HG02759 (cell line): ENCODE measurements around the gene DLG1.
"Not testable (repeated sequence)": the region's sequence is repeated elsewhere in the genome, so short reads cannot be mapped to it uniquely, and the experiment has no call there.

ENCODE experiments used
- ATAC-seq: cut with Tn5 transposase; IDR thresholded peaks from one replicate; pipeline ENCODE4 v1.9.1; 2021; ENCODE audit warnings: mild to moderate bottlenecking, moderate library complexity; ENCODE audit not compliant: unreplicated experiment

The DLG1 gene

DNA sequence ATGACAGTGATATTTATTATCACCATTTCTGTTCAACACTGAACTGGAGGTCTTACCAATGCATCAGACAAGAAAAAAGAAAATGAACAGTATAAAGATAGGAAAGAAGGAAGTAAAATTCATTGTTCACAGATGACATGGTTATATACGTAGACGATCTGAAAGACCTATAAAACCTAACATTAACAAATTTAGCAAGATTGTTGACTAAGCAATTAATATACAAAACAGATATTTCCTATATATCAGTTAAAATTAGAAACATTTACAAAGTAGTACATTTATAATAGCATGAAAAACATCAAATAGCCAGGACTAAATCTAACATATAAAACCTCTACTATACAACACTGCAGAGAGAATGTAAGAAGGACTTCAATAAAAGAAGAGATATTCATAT, 176.0 kb downstream of the DLG1 start:
- ATAC-seq: no peak

DNA sequence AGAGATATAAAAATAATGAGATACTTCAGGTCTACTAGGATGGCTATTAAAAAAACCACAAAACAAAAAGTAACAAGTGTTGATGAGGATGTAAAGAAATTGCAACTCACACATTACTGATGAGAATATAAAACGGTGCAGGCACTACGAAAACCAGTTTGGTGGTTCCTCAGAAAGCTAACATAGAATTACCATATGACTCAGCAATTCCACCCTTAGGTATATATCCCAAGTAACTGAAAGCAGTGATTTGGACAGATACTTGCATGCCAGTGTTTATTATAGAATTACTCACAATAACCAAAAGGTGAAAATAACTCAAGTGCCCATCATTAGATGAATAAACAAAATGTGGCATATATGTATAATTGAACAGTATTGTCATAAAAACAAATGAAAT, 181.3 kb downstream of the DLG1 start:
- no peak for ATAC-seq

GRCh38 chr3:197114007-197114406, 184.4 kb downstream of the DLG1 start:
- no peak for ATAC-seq

DNA sequence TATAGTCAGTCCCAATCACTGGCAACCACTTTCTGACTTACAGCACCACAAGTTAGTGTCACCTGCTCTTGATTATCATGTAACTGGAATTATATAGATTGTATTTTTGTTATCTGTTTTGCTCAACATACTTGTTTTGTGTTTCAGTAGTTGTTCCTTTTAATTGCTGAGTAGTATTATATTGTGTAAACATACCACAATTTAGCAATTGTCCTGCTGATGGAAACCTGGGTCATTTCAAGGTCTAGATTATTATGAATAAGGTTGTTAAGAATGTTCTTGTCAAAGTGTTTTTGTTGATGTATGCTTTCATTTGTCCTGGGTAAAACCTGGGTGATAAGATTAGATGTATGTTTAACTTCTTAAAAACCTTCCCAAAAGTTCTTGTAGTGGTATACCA, 186.7 kb downstream of the DLG1 start:
- no peak for ATAC-seq

- no peak for ATAC-seq
Measured at GRCh38 chr3:197105786-197106185, 192.6 kb downstream of the DLG1 start.

GRCh38 chr3:197104738-197105137, 193.7 kb downstream of the DLG1 start:
- no peak for ATAC-seq

DNA sequence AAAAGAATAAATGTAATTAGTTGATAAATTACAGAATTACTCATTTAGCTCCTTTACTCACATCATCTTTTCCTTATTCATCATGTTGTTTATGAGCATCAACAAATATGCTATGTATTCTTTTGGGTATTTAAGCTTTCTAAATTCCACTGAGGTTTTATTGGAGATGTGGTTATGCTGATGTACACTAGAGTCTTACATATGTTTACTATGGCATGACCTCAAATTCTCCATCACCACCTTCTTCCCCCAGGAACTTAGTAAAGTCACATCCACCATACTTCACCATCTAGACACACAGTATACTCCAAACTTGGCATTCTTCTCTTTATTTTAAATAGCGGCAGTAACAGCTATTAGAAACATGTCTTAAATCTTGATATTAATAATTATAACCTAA, 194.6 kb downstream of the DLG1 start:
- no peak for ATAC-seq

DNA sequence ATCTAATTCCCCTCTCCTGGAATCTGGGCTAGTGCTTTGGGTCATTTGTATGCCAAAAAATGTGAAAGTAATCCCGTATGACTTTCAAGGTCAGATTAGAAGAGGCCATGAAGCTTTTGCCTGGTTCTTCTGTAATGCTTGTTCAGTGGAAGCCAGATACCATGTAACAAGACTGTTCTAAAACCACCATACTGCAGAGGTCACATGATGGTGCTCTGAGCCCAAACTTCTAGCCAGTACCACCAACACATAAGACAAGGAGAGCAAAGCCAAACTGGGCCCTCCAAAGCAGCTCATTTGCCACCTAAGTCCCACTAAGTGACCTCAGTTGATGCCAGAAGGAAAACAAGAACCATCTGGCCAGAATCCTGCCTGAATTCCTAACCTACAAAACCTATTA, 204.5 kb downstream of the DLG1 start:
- no peak for ATAC-seq

GRCh38 chr3:197088370-197088769, 210.0 kb downstream of the DLG1 start:
- ATAC-seq: no peak

DNA sequence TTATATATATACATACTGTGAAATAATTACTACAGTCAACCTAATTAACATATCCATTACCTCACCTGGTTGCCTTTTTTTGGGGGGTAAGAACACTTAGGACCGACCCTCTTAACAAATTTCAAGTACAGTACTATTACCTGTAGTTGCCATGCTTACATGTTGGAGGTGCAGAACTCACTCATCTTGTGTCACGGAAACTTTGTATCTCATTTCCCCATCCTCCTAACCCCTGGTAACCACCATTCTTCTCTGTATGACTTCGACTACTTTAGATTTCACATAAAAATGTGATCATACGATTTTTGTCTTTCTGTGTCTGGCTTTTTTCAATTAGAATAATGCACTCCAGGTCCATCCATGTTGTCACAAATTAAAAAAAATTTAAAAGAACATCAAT, 213.3 kb downstream of the DLG1 start:
- ATAC-seq: no peak

DNA sequence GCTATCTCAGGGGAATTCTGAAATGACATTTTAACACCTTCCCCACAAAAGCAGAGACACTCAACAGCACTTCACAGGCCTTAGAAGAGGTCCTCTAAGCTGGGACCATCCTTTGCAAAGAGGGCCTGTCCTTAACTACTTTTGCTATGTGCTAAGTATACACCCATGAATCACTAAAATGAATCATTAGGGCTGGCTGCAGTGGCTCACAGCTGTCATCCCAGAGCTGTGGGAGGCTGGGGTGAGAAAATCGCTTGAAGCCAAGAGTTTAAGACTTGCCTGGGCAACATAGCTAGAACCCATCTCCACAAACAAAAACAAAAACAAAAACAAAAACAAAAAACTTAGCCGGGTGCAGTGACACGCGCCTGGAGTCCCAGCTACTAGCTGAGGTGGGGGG, 214.9 kb downstream of the DLG1 start:
- ATAC-seq: no peak

DNA sequence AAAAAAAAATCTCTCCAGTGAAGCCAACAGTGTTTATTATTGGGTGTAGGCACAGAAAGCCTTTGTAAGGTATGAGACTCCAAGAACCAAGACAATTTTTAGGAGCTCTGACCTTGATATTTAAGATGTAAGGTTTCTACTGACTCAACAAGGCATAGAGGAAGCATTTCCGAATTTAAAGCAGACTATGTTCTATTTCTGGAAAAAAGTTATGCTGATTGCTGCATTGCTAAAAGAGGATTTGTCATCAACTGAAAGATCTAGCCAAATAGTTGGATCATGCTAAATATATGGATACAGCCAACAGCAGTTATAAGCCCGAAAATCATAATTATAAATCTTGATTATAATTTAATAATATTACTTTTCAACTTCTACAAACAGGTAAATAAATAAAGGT, 215.5 kb downstream of the DLG1 start:
- ATAC-seq: no peak

DNA sequence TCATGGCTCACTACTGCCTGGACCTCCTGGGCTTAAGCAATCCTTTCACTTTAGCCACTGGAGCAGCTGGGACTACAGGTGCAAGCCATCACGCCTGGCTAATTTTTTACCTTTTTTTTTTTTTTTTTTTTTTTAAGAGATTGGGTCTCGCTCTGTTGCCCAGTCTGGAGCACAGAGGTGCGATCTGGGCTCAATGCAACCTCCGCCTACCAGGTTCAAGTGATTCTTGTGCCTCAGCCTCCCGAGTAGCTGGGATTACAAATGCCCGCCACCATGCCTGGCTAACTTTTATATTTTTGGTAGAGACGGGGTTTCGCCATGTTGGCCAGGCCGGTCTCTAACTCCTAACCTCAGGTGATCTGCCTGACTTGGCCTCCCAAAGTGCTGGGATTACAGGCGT, 218.1 kb downstream of the DLG1 start:
- no peak for ATAC-seq

- no peak for ATAC-seq
Measured at GRCh38 chr3:197076415-197076814, 222.0 kb downstream of the DLG1 start.

DNA sequence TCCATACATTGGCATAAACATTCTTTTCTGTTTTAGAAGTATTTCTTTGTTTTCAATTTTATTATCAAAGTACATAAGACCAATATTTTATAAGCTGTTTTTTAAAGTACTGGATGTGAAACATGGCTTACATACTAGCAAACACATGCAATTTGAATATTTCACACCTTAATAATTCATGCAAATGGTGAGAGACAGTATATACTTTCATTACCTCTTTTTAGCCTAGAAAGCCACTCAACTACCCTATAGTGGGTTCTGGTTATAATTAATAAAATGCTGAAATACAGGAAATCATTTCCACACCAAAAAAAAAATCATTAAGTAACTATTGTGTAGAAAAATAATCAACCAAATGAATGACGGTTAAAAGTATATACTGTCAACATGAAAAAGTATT, 230.3 kb downstream of the DLG1 start:
- no peak for ATAC-seq

DNA sequence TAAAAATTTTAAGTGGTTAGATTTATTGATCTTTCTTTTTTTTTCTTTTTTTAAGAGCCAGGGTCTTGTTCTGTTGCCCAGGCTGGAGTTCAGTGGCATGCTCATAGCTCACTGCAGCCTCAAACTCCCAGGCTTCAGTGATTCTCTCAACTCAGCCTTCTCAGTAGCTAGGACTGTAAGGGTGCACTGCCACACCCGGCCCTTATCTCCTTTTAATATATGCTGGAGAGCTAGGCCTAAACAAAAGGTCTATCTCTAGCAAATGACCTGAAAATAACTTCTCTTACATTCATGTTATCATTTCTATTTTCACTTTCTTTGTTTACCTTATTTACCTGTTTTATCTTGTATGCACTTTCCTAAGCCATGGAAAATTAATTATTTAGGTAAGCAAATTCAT, 233.6 kb downstream of the DLG1 start:
- no peak for ATAC-seq

DNA sequence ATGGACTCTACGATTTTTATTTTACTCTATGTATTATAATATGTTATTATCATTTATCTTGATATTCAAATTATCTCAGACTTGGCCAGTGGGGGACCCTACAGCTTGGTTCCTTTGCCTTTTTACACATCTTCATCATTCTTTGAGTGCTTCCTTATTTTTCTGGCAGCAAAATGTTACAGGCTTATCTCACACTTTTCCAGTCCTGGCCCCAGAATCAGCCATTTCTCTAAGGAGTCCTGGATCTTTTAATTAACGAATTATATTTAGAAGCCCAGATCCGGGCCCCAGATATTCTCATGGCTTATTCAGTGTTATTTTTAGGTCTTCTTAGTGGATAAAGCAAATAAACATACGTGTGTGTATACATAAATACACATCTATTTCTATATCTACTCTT, 236.0 kb downstream of the DLG1 start:
- ATAC-seq: no peak

GRCh38 chr3:197051637-197052036, 246.8 kb downstream of the DLG1 start:
- ATAC-seq: not testable (repeated sequence)

GRCh38 chr3:197050511-197050910, 247.9 kb downstream of the DLG1 start:
- ATAC-seq: peak; percentile 47

DNA sequence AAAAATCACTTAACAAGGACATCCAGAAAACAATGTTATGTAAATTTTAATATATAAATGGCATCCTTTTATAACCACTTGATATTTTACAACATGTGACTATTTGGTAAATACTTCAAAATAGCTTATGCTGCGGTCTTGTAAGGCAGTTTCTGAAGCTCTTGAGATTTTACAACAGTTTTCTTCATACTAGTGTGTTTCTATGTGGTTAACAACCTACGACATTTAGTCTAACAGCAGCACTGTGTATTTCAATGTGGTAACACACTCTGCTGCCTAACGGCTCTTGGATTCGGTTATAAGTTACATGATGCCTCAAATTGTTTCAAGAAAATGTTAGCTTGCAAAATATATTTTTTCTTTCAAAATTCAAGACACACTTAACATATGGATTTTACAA, 255.9 kb downstream of the DLG1 start:
- no peak for ATAC-seq

GRCh38 chr3:197041875-197042488, 256.4 kb downstream of the DLG1 start:
- ATAC-seq: no peak

DNA sequence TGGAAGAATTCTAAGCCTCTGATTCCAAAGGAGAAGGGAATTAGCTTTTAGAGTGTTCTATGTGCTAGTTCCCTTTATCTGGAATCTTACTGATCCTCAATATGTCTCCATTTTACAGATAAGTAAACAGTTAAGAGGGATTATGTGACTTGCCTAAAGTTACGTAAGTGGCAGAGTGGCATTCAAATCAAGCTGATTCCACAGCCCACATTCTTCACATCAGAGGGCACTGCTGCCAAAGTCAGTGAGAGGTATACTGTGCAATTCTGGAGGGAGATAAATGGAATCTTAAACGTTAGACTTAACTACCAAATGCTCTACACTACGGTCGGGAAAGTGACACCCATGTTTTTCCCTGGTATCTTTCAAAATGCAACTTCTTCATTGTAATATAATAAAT, 257.8 kb downstream of the DLG1 start:
- ATAC-seq: no peak

- ATAC-seq: no peak
Measured at GRCh38 chr3:197038679-197039462, 259.5 kb downstream of the DLG1 start.
